ENCODE measurements around the gene CACTIN.
"Not testable (repeated sequence)": the region's sequence is repeated elsewhere in the genome, so short reads cannot be mapped to it uniquely, and the experiment has no call there.

CACTIN gene

DNA sequence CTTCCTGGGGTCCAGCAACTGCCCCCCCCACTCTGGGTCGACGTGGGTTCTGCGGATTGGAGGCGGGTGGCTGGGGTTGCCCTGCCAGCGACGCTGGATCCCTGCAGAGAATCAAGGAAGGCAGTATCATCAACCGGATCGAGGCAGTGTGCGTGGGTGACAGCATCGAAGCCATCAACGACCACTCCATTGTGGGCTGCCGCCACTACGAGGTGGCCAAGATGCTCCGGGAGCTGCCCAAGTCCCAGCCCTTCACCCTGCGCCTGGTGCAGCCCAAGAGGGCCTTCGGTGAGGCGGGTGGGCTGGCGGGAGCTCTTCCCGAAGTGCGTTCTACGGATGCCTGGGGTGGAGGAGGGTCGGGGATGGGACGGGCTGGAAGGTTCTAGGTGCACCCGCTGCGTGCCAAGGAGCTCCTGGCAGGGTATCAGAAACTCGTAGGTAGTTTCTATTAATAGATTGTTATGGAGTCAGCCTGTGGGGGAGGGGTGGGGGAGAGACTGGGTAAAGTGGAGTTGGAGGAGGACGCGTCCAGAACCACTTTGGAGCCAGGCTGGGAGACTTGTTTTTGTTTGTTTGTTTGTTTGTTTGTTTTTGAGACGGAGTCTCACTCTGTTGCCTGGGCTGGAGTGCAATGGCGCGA is 39.8 kb downstream of the CACTIN start:
- no peak for DNase-seq (ENCODE audit: low spot score)

DNA sequence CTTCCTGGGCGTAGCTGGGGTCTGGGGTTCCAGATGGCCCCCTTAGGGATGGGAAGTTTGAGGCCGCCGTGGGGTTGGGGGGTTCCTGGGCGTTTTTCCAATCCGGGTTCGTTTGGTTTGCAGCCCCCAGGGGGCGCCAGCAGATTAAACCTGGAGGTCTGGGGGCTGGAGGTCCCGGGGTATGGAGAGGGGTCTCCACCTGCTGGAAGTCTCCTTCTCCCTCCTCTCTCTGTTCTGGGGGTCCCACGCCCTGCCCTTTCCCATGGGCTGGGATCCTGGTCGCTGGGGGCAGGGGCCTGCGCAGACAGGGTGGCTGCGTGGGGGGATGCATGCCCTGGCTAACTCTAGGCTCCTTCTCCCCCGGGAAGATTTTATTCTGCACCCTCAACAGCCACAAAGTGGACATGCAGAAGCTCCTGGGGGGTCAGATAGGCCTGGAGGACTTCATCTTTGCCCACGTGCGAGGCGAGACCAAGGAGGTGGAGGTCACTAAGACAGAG is 40.4 kb downstream of the CACTIN start:
- no peak for DNase-seq (ENCODE audit: low spot score)

GRCh38 chr19:3585301-3586126 is 41.1 kb downstream of the CACTIN start, which contains the start of gene GIPC3:
TSS of gene GIPC3 (plus strand) at chr19:3585478. CDS start at chr19:3585598, 120 bp downstream.
- no peak for DNase-seq (ENCODE audit: low spot score)

DNA sequence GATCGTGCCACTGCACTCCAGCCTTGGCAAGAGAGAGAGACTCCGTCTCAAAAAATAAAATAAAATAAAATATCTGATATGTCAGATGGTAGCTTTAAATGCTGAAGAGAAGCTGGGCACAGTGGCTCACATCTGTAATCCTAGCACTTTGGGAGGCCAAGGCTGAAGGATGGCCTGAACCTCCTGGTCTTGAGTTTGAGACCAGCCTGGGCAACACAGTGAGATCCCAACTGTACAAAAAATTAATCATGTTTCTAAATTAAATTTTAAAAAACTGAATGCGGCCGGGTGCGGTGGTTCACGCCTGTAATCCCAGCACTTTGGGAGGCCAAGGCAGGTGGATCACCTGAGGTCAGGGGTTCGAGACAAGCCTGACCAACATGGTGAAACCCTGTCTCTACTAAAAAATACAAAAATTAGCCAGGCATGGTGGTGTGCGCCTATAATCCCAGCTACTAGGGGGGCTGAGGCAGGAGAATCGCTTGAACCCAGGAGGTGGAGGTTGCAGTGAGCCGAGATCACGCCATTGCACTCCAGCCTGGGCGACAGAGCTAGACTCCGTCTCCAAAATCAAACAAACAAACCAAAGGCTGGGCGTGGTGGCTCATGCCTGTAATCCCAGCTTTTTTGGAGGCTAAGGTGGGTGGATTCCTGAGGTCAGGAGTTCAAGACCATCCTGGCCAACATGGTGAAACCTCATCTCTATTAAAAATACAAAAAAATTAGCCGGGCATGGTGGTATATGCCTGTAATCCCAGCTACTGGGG is 42.4 kb downstream of the CACTIN start:
- not testable (repeated sequence) for DNase-seq (ENCODE audit: low spot score)

DNA sequence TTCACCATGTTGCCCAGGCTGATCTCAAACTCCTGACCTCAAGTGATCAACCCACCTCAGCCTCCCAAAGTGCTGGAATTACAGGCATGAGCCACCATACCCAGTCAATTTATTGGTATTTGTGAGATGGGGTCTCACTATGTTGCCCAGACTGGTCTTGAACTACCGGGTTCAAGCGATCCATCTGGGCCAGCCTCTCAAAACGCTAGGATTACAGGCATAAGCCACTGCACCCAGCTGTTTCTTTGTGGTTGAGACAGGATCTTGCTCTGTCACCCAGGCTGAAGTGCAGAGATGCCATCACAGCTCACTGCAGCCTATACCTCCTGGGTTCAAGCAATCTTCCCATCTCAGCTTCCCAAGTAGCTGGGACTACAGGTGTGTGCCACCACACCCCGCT is 44.8 kb downstream of the CACTIN start:
- not testable (repeated sequence) for DNase-seq (ENCODE audit: low spot score)

- peak; percentile 56 for DNase-seq (ENCODE audit: low spot score)
These were observed 46.2 kb downstream of the CACTIN start for GRCh38 chr19:3580156-3580934.

- no peak for DNase-seq (ENCODE audit: low spot score)
These were observed 48.2 kb downstream of the CACTIN start for GRCh38 chr19:3578390-3578789.

- DNase-seq (ENCODE audit: low spot score): no peak
These were observed 48.8 kb downstream of the CACTIN start for GRCh38 chr19:3577723-3578344.

DNA sequence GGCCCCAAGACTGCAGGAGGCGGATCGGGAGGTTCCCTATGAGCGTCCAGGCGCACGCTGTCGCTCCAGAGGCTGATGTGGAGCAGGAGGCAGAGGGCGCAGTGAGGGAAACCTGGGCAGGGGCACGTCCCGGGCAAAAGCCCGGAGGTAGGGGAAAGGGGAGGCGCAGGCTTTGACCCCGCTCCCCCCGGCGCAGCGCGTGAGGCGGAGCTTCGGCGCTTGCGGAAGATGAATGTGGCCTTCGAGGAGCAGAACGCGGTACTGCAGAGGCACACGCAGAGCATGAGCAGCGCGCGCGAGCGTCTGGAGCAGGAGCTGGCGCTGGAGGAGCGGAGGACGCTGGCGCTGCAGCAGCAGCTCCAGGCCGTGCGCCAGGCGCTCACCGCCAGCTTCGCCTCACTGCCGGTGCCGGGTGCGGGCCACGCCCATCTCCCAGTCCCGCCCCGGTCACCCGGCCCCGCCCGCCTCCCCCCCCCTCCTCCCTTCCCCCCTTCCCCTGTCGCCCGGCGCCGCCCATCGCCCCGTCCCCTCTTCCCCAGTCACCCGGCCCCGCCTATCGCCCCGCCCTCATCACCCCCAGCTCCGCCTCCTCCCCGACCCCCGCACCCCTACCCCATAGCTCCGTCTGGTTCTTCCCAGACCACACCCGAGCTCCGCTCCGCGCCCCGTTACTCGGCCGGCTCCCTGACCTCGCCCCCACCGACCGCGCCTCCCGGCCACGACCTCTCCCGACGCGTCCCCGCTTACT is 49.7 kb downstream of the CACTIN start:
- DNase-seq (ENCODE audit: low spot score): no peak

- no peak for DNase-seq (ENCODE audit: low spot score)
These were observed 50.5 kb downstream of the CACTIN start for GRCh38 chr19:3575949-3576673.

GRCh38 chr19:3575260-3575741 is 51.3 kb downstream of the CACTIN start:
- no peak for DNase-seq (ENCODE audit: low spot score)

- DNase-seq (ENCODE audit: low spot score): peak; percentile 81
These were observed 52.5 kb downstream of the CACTIN start for GRCh38 chr19:3573858-3574637.

- DNase-seq (ENCODE audit: low spot score): no peak
These were observed 53.3 kb downstream of the CACTIN start for GRCh38 chr19:3573162-3573857.

- DNase-seq (ENCODE audit: low spot score): no peak
These were observed 53.8 kb downstream of the CACTIN start, which contains the start of gene HMG20B for GRCh38 chr19:3572855-3573161. TSS of gene HMG20B (plus strand) at chr19:3572944. CDS start at chr19:3573310, 366 bp downstream.

DNA sequence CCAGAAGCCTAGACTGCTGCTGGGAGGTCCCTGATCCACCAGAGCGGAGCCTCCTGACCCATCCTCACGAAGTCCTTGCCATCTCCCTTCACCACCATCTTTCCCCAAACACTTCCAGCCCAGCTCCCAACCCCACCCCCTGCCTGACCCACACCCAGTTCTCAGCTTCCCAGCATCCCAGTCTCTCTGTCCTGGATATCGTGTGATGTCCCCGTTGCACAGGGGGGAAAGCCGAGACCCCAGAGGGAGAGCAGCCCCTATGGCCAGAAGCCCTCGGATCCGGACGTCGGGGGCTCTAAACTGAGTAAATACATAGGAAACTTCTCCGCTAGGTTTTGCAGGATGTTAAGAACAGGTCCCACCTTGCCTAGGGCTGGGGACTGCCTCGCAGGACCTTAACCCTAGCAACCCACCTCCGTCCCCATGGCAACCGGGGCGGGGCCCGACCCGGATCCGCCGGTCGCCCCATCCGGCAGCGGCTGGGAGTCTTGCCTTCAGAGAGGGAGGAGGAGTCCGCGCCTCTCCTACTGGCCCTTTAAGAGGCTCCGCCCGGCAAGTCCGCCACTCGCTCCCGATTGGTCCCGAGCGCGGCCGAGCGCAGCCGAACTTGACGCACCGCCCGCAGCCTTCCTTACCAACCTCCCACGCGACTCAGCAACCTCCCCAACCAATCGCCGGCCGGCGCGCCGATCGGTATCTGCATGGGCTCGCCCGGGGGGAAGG is 54.3 kb downstream of the CACTIN start:
- peak; percentile 100 for DNase-seq (ENCODE audit: low spot score)

GRCh38 chr19:3570606-3571011 is 56.0 kb downstream of the CACTIN start:
- peak; percentile 94 for DNase-seq (ENCODE audit: low spot score)

- DNase-seq (ENCODE audit: low spot score): not testable (repeated sequence)
These were observed 56.5 kb downstream of the CACTIN start for GRCh38 chr19:3570042-3570441.
